OCI-LY1 (cell line): ENCODE data around the gene PEX10.

ENCODE experiments used
- EZH2 ChIP-seq: fragments of 200-600 bp; sonication (generic), shearing (Covaris generic); IDR thresholded peaks from 2 replicates; pipeline ENCODE4 v1.8.0; 2017; ENCODE audit warnings: borderline replicate concordance, mixed run types, mild to moderate bottlenecking, antibody characterized with exemption, low read length, moderate library complexity, mixed read lengths
- TF ChIP-seq, protein P1 (sequence below): fragments of 200-600 bp; sonication (generic), shearing (Covaris generic); IDR thresholded peaks from 2 replicates; pipeline ENCODE4 v1.5.1; 2017; ENCODE audit warnings: mild to moderate bottlenecking, antibody characterized with exemption, low read length, moderate library complexity, mixed read lengths

DNA sequence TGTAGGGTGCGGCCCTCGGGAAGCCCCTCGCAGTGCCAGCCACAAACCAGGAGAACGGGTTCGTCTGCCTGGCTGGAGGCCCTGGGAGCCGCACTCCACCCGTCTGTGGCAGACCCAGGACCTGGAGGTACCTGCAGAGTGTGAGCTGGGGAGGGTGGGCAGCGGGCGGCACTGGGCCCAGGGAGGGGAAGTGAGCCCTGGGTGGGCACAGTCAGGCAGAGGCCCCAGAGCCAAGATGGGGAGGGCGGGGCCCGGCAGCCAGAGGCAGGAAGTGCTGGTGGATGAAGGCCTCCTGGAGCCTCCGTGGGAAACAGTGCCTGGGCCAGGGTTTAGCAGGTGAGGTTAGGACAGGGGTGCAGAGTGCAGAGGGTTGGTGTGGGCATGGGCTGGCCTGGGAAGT, 4.0 kb upstream of the PEX10 start:
- TF ChIP-seq, protein P1, sequence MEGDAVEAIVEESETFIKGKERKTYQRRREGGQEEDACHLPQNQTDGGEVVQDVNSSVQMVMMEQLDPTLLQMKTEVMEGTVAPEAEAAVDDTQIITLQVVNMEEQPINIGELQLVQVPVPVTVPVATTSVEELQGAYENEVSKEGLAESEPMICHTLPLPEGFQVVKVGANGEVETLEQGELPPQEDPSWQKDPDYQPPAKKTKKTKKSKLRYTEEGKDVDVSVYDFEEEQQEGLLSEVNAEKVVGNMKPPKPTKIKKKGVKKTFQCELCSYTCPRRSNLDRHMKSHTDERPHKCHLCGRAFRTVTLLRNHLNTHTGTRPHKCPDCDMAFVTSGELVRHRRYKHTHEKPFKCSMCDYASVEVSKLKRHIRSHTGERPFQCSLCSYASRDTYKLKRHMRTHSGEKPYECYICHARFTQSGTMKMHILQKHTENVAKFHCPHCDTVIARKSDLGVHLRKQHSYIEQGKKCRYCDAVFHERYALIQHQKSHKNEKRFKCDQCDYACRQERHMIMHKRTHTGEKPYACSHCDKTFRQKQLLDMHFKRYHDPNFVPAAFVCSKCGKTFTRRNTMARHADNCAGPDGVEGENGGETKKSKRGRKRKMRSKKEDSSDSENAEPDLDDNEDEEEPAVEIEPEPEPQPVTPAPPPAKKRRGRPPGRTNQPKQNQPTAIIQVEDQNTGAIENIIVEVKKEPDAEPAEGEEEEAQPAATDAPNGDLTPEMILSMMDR, result no peak
- no peak for TF ChIP-seq EZH2
